DND-41 (cell line): ENCODE measurements around the gene FBRS.

Experiments
- ATAC-seq: fragments of 200-7000 bp; cut with Tn5 transposase; 3 replicates; pipeline ENCODE4 v1.9.1; 2021; ENCODE audit warnings: low read depth; ENCODE audit not compliant: insufficient read depth
- DNase-seq: peaks from one replicate; pipeline ENCODE4 v3.0.0-alpha.2; 2020
- H2AFZ ChIP-seq: 2 replicates; pipeline ENCODE4 v1.6.0; 2012; ENCODE audit warnings: low read depth, low read length
- H3K27ac ChIP-seq: 2 replicates; pipeline ENCODE4 v1.5.1; 2012; ENCODE audit warnings: low read length, inconsistent platforms
- H3K27me3 ChIP-seq: fragments of 200-600 bp; sonication (generic); 2 replicates; pipeline ENCODE4 v1.6.0; 2012; ENCODE audit warnings: low read length, mild to moderate bottlenecking, inconsistent platforms; ENCODE audit not compliant: insufficient read depth, poor library complexity
- H3K36me3 ChIP-seq: 2 replicates; pipeline ENCODE4 v1.5.1; 2012; ENCODE audit warnings: low read length, inconsistent platforms; ENCODE audit not compliant: insufficient read depth
- H3K4me1 ChIP-seq: 2 replicates; pipeline ENCODE4 v1.5.1; 2012; ENCODE audit warnings: mild to moderate bottlenecking, low read length; ENCODE audit not compliant: insufficient read depth
- H3K4me2 ChIP-seq: 2 replicates; pipeline ENCODE4 v1.6.0; 2012; ENCODE audit warnings: mild to moderate bottlenecking, moderate library complexity, low read length, inconsistent platforms; ENCODE audit not compliant: insufficient read depth
- H3K4me3 ChIP-seq, 2 experiments: fragments of 200-600 bp in 1 of 2; shearing (Covaris generic) in 1 of 2; 2 replicates each; pipeline ENCODE4 v1.5.1; 2012 to 2016; ENCODE audit warnings: inconsistent platforms in 2 of 2, low read length in 2 of 2, mild to moderate bottlenecking in 2 of 2, low read depth in 1 of 2, moderate library complexity in 1 of 2
- H3K79me2 ChIP-seq: 2 replicates; pipeline ENCODE4 v1.6.0; 2012; ENCODE audit warnings: low read length, inconsistent platforms; ENCODE audit not compliant: insufficient read depth
- H3K9ac ChIP-seq: 2 replicates; pipeline ENCODE4 v1.6.0; 2012; ENCODE audit warnings: low read depth, mild to moderate bottlenecking, inconsistent platforms, low read length, moderate library complexity
- H3K9me3 ChIP-seq: 2 replicates; pipeline ENCODE4 v1.5.1; 2012; ENCODE audit warnings: low read length, moderate library complexity, mild to moderate bottlenecking, inconsistent platforms; ENCODE audit not compliant: insufficient read depth, severe bottlenecking
- H4K20me1 ChIP-seq: 2 replicates; pipeline ENCODE4 v1.6.0; 2012; ENCODE audit warnings: low read length; ENCODE audit not compliant: insufficient read depth
- CTCF ChIP-seq: IDR thresholded peaks from 2 replicates; pipeline ENCODE4 v1.5.1; 2012; ENCODE audit warnings: borderline replicate concordance, low read length, moderate library complexity, mild to moderate bottlenecking; ENCODE audit not compliant: poor library complexity, severe bottlenecking; ENCODE audit errors: extremely low read depth
- EZH2 ChIP-seq: IDR thresholded peaks from 3 replicates; pipeline ENCODE4 v1.6.1; 2012; ENCODE audit warnings: borderline replicate concordance, low read depth, mild to moderate bottlenecking, moderate library complexity, low read length, inconsistent platforms; ENCODE audit not compliant: severe bottlenecking

The FBRS gene

GRCh38 chr16:30715750-30716445 lies 57.7 kb downstream of the FBRS start:
- DNase-seq (no peak), ATAC-seq (0 out of 3 replicates have a peak, but pooled peaks have one; percentile 44)
- Histone ChIP-seq H3K9me3 (no peaks in the 10 kb centered on the region), H3K27me3 (no peaks in the 10 kb centered on the region), H4K20me1 (peaks cover 37% of the 10 kb centered on the region), H3K36me3 (peaks cover 93% of the 10 kb centered on the region), H3K9ac (no peak overlapping the region), H3K79me2 (peaks cover 68% of the 10 kb centered on the region), H3K4me3 (no peak overlapping the region), H3K27ac (no peak overlapping the region), H3K4me2 (no peak overlapping the region), H2AFZ (no peak overlapping the region), H3K4me1 (peaks cover 4% of the 10 kb centered on the region; the same call in 1 of the 2 replicates)
- TF ChIP-seq EZH2: no peak
- no peak for TF ChIP-seq CTCF

- no peak overlapping the region for H3K4me3 ChIP-seq
- H4K20me1 ChIP-seq: peaks cover 62% of the 10 kb centered on the region
- peaks cover 96% of the 10 kb centered on the region for H3K36me3 ChIP-seq
- no peak overlapping the region for H3K4me2 ChIP-seq
- H3K79me2 ChIP-seq: peaks cover 81% of the 10 kb centered on the region
- ATAC-seq (no peak), DNase-seq (no peak)
- peaks cover 4% of the 10 kb centered on the region; the same call in 1 of the 2 replicates for H3K4me1 ChIP-seq
- no peak overlapping the region for H2AFZ ChIP-seq
- no peak overlapping the region for H3K27ac ChIP-seq
- no peaks in the 10 kb centered on the region for H3K27me3 ChIP-seq
- H3K9me3 ChIP-seq: no peaks in the 10 kb centered on the region
- TF ChIP-seq CTCF (no peak), EZH2 (no peak)
- H3K9ac ChIP-seq: no peak overlapping the region
Observed at GRCh38 chr16:30720086-30720485, 61.9 kb downstream of the FBRS start.
